Measurements from ENCODE around the gene PAK1. TPM values are rescaled to one million over a fixed set of nuclear protein-coding genes. Genes with fewer than 3 reads are reported as not detected.
A peak's percentile ranks its signal among the peaks of the same experiment; 100 is the strongest.

Gene PAK1
- total RNA-seq, 1 experiment from 2014 or later, result 80.0 TPM

DNA sequence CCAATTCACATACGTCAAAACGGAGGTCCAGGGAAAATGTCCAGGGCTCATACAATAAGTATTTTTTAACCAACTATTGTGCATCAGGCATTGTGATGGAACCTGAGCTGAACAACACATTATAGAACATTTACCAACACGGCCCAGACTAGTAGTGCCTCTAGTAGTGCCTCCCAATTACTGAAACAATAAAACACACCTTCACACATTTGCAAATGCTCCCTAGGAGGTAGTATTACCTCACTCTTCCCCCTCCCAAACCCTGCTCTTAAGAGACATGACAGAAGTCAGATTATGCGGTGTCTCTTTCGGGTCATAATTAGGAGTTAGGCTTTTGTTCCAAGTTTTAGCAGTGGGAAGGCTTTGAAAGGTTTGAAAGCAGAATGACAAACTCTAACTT is 61.1 kb downstream of the PAK1 start:
- Histone ChIP-seq H3F3A (ENCODE audit: insufficient read depth, low read depth) (peaks cover 14% of the 10 kb centered on the region; the same call in 1 of the 2 replicates), H3K27me3 (ENCODE audit: insufficient read depth, low read depth) (no peaks in the 10 kb centered on the region), H3K9me3 (ENCODE audit: insufficient read depth, low read depth) (no peaks in the 10 kb centered on the region), H3K9me2 (ENCODE audit: insufficient read depth) (no peaks in the 10 kb centered on the region), H3K4me3 (0 out of 2 replicates have a peak overlapping the region, but pooled peaks have one; percentile 44), H3K79me2 (ENCODE audit: low read depth) (no peaks in the 10 kb centered on the region), H4K20me1 (ENCODE audit: insufficient read depth) (no peaks in the 10 kb centered on the region), H3K27ac (no peak overlapping the region), H3K4me2 (peak overlapping the region; percentile 79), H2AFZ (no peak overlapping the region), H3K36me3 (ENCODE audit: low read depth) (no peaks in the 10 kb centered on the region), H3K4me1 (replicated peaks; ENCODE audit: insufficient read depth) (peaks cover 23% of the 10 kb centered on the region)
- ChIA-PET CTCF (no interaction called here), POLR2A (ENCODE audit: unreplicated experiment) (no interaction called here)
- no peak for TF ChIP-seq EZH2 (IDR thresholded peaks at IDR 0.05; ENCODE audit: low read depth)
- TF ChIP-seq, protein P1, sequence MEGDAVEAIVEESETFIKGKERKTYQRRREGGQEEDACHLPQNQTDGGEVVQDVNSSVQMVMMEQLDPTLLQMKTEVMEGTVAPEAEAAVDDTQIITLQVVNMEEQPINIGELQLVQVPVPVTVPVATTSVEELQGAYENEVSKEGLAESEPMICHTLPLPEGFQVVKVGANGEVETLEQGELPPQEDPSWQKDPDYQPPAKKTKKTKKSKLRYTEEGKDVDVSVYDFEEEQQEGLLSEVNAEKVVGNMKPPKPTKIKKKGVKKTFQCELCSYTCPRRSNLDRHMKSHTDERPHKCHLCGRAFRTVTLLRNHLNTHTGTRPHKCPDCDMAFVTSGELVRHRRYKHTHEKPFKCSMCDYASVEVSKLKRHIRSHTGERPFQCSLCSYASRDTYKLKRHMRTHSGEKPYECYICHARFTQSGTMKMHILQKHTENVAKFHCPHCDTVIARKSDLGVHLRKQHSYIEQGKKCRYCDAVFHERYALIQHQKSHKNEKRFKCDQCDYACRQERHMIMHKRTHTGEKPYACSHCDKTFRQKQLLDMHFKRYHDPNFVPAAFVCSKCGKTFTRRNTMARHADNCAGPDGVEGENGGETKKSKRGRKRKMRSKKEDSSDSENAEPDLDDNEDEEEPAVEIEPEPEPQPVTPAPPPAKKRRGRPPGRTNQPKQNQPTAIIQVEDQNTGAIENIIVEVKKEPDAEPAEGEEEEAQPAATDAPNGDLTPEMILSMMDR (conservative IDR thresholded peaks at IDR 0.05), result no peak
- intact Hi-C loops (cut with micrococcal nuclease; ENCODE audit: unreplicated experiment), result loop anchor here (5.0 kb wide), 1 partner anchor 59 kb away; the partner anchor contains the start of gene PAK1
- no TSS peak for BruUV-seq (replicated peaks)
- no peak for DNase-seq

DNA sequence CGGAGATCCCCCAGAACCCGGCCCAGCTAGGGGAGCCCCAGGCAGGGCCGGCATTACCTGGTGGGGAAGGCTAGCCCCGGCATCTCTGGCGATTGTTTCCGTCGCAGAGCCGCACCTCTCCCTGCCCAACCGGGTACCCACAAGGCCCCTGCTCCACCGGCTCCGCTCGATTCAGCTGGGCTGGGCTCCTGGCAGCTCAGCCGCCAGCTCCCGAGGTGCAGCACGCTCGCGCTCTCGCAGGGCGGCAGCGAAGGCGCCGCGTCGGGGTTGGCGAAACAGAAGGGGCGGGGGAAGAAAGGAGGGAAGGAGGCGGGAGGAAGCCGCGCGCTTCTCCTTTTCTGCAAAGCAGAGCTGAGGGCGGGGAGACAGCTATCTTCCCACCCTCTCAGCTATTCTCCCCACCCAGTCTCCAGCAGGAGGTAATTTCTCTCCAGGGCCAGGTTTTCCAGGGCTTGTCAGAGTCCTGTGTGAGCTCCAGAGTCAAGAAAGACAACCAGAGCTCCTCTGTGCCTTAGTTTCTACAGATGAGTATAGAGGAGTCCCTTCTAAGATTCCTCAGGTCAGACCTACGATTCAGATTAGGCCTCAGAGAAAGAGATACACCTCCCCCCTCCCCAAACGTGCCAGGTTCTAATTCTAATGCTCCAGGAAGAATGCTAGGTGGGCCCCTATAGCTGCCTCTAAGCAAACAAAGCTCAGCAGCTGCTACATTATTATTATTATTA is 62.0 kb downstream of the PAK1 start:
- Histone ChIP-seq H3K4me2 (peak overlapping the region; percentile 79), H3K27me3 (ENCODE audit: insufficient read depth, low read depth) (no peaks in the 10 kb centered on the region), H3K4me1 (replicated peaks; ENCODE audit: insufficient read depth) (peaks cover 31% of the 10 kb centered on the region), H2AFZ (peak overlapping the region; percentile 76; the same call in 1 of the 2 replicates), H3K9me3 (ENCODE audit: insufficient read depth, low read depth) (no peaks in the 10 kb centered on the region), H3F3A (ENCODE audit: insufficient read depth, low read depth) (peaks cover 21% of the 10 kb centered on the region; the same call in 1 of the 2 replicates), H3K9me2 (ENCODE audit: insufficient read depth) (no peaks in the 10 kb centered on the region), H3K4me3 (peak overlapping the region; percentile 44; the same call in 1 of the 2 replicates), H4K20me1 (ENCODE audit: insufficient read depth) (no peaks in the 10 kb centered on the region), H3K27ac (no peak overlapping the region), H3K36me3 (ENCODE audit: low read depth) (no peaks in the 10 kb centered on the region), H3K79me2 (ENCODE audit: low read depth) (no peaks in the 10 kb centered on the region)
- no TSS peak for BruUV-seq (replicated peaks)
- peak; percentile 84 to 94 for DNase-seq
- intact Hi-C loops (cut with micrococcal nuclease; ENCODE audit: unreplicated experiment), result loop anchor here (5.0 kb wide), 1 partner anchor 60 kb away; the partner anchor contains the start of gene PAK1
- POLR2A ChIA-PET (ENCODE audit: unreplicated experiment), result interaction anchor here (0.5 to 0.6 kb wide), 5 partner anchors 36 to 1502 kb away, joined by 3 to 29 read pairs (median 4); no protein-coding TSS in a partner anchor
- CTCF ChIA-PET, result interaction anchor here (0.6 to 1.1 kb wide), 5 partner anchors 26 to 281 kb away, joined by 3 to 11 read pairs (median 3); no protein-coding TSS in a partner anchor
- no peak for TF ChIP-seq EZH2 (IDR thresholded peaks at IDR 0.05; ENCODE audit: low read depth)
- TF ChIP-seq, protein P1 (conservative IDR thresholded peaks at IDR 0.05), result no peak

DNA sequence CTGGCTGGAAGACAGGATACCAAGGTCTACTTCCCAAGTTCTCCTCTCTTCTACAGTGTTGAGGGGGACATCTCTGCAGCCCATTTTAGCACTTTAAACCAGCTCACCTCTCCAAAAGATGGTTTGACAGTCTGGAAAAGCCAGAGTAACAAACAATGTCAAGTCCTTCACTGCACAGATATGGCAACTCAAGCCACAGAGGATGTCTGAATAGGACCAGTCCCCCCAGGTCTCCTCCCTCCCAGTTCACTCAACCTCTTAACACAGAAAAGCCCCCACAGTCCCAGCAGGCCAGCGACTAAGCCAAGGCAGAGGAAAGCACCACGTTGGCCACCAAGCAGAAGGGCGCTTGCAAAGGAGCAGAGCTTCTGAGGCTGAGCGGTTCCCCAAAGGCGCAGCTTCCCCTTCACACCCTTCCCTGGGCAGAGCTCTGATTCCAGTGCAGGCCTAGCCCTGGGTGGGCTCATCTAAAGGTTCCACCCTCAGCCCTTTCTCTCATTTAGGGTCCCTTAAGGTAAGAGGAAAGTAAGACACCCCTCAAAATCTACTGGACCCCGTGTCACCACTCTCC is 62.7 kb downstream of the PAK1 start:
- TF ChIP-seq, protein P1 (conservative IDR thresholded peaks at IDR 0.05), result no peak
- no peak for TF ChIP-seq EZH2 (IDR thresholded peaks at IDR 0.05; ENCODE audit: low read depth)
- H3K27ac ChIP-seq, result no peak overlapping the region
- H3K4me2 ChIP-seq, result peak overlapping the region; percentile 79
- H3K9me2 ChIP-seq (ENCODE audit: insufficient read depth), result no peaks in the 10 kb centered on the region
- H4K20me1 ChIP-seq (ENCODE audit: insufficient read depth), result no peaks in the 10 kb centered on the region
- H3K27me3 ChIP-seq (ENCODE audit: insufficient read depth, low read depth), result no peaks in the 10 kb centered on the region
- no peak for DNase-seq
- no peaks in the 10 kb centered on the region for H3K9me3 ChIP-seq (ENCODE audit: insufficient read depth, low read depth)
- no TSS peak for BruUV-seq (replicated peaks)
- no peaks in the 10 kb centered on the region for H3K79me2 ChIP-seq (ENCODE audit: low read depth)
- peak overlapping the region; percentile 44; the same call in 1 of the 2 replicates for H3K4me3 ChIP-seq
- peak overlapping the region; percentile 76; the same call in 1 of the 2 replicates for H2AFZ ChIP-seq
- POLR2A ChIA-PET (ENCODE audit: unreplicated experiment), result interaction anchor here (0.5 to 0.6 kb wide), 2 partner anchors 126 to 364 kb away, joined by 4 to 7 read pairs; no protein-coding TSS in a partner anchor
- CTCF ChIA-PET, result interaction anchor here (1.1 kb wide), 2 partner anchors 61 to 280 kb away, joined by 3 to 4 read pairs; no protein-coding TSS in a partner anchor
- no peaks in the 10 kb centered on the region for H3K36me3 ChIP-seq (ENCODE audit: low read depth)
- peaks cover 31% of the 10 kb centered on the region for H3K4me1 ChIP-seq (replicated peaks; ENCODE audit: insufficient read depth)
- peaks cover 21% of the 10 kb centered on the region; the same call in 1 of the 2 replicates for H3F3A ChIP-seq (ENCODE audit: insufficient read depth, low read depth)
- intact Hi-C loops (cut with micrococcal nuclease; ENCODE audit: unreplicated experiment), result loop anchor here (5.0 kb wide), 1 partner anchor 61 kb away; the partner anchor contains the start of gene PAK1
